ENCODE measurements around the gene ADAM23.

GRCh38 chr2:206396211-206396610 lies 47.1 kb upstream of the ADAM23 start:
- TF ChIP-seq, protein P1, sequence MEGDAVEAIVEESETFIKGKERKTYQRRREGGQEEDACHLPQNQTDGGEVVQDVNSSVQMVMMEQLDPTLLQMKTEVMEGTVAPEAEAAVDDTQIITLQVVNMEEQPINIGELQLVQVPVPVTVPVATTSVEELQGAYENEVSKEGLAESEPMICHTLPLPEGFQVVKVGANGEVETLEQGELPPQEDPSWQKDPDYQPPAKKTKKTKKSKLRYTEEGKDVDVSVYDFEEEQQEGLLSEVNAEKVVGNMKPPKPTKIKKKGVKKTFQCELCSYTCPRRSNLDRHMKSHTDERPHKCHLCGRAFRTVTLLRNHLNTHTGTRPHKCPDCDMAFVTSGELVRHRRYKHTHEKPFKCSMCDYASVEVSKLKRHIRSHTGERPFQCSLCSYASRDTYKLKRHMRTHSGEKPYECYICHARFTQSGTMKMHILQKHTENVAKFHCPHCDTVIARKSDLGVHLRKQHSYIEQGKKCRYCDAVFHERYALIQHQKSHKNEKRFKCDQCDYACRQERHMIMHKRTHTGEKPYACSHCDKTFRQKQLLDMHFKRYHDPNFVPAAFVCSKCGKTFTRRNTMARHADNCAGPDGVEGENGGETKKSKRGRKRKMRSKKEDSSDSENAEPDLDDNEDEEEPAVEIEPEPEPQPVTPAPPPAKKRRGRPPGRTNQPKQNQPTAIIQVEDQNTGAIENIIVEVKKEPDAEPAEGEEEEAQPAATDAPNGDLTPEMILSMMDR (IDR thresholded peaks at IDR 0.05) = no peak
- no peak for TF ChIP-seq POLR2A (IDR thresholded peaks at IDR 0.05)

Measured in lower leg skin (tissue), 3 donors.